NCI-H1417 treated with DMSO at 0.1 percent for 48 hours (cell line): ENCODE results near the gene SYT1.

Source experiments
- DNase-seq: peaks from one replicate; lab custom pipeline; 2025; lab: John Stamatoyannopoulos, UW

The SYT1 gene

GRCh38 chr12:79351251-79351650 is 486.7 kb downstream of the SYT1 start:
- DNase-seq = no peak

- no peak for DNase-seq
Measured at GRCh38 chr12:79356216-79356615, 491.6 kb downstream of the SYT1 start.

GRCh38 chr12:79357048-79357447 is 492.5 kb downstream of the SYT1 start:
- no peak for DNase-seq

- no peak for DNase-seq
Measured at GRCh38 chr12:79358716-79359300, 494.2 kb downstream of the SYT1 start.

GRCh38 chr12:79360286-79360685 is 495.7 kb downstream of the SYT1 start:
- DNase-seq = no peak

GRCh38 chr12:79360936-79361335 is 496.4 kb downstream of the SYT1 start:
- DNase-seq = no peak

GRCh38 chr12:79364197-79364596 is 499.6 kb downstream of the SYT1 start:
- no peak for DNase-seq

- no peak for DNase-seq
Measured at GRCh38 chr12:79366374-79366773, 501.8 kb downstream of the SYT1 start.

GRCh38 chr12:79367032-79367589 is 502.5 kb downstream of the SYT1 start:
- DNase-seq = no peak

GRCh38 chr12:79370021-79370420 is 505.4 kb downstream of the SYT1 start:
- no peak for DNase-seq

GRCh38 chr12:79371226-79371625 is 506.7 kb downstream of the SYT1 start:
- no peak for DNase-seq

GRCh38 chr12:79373896-79374499 is 509.4 kb downstream of the SYT1 start:
- DNase-seq = no peak

GRCh38 chr12:79374545-79374944 is 510.0 kb downstream of the SYT1 start:
- no peak for DNase-seq

- DNase-seq = no peak
Measured at GRCh38 chr12:79375050-79375449, 510.5 kb downstream of the SYT1 start.

- DNase-seq = no peak
Measured at GRCh38 chr12:79378496-79378895, 513.9 kb downstream of the SYT1 start.

GRCh38 chr12:79380402-79380801 is 515.8 kb downstream of the SYT1 start:
- DNase-seq = no peak

GRCh38 chr12:79381248-79382208 is 517.0 kb downstream of the SYT1 start:
- peak; percentile 79 for DNase-seq

- no peak for DNase-seq
Measured at GRCh38 chr12:79384551-79384950, 520.0 kb downstream of the SYT1 start.

GRCh38 chr12:79388011-79388410 is 523.4 kb downstream of the SYT1 start:
- no peak for DNase-seq

- DNase-seq = no peak
Measured at GRCh38 chr12:79393842-79394241, 529.3 kb downstream of the SYT1 start.

- no peak for DNase-seq
Measured at GRCh38 chr12:79397609-79398008, 533.0 kb downstream of the SYT1 start.

GRCh38 chr12:79400481-79400880 is 535.9 kb downstream of the SYT1 start:
- DNase-seq = no peak

GRCh38 chr12:79402606-79403005 is 538.0 kb downstream of the SYT1 start:
- DNase-seq = no peak
